GM23338 (cell line): ENCODE results near the gene NCK2. TPM values are rescaled to one million over a fixed set of nuclear protein-coding genes. Genes with fewer than 3 reads are reported as not detected.

Experiments
- ATAC-seq: fragments of 200-7000 bp; cut with Tn5 transposase; 3 replicates; pipeline ENCODE4 v1.9.1; 2020
- DNase-seq: peaks from one replicate; pipeline ENCODE4 v3.0.0-alpha.2; 2015; ENCODE audit warnings: low spot score
- H2AFZ ChIP-seq: fragments of 200-600 bp; sonication (generic); 2 replicates; pipeline ENCODE4 v1.8.0; 2016; ENCODE audit warnings: antibody characterized with exemption, mild to moderate bottlenecking, moderate library complexity
- H3F3A ChIP-seq: fragments of 200-600 bp; sonication (generic); replicated peaks from 2 replicates; pipeline ENCODE4 v1.8.0; 2017; ENCODE audit warnings: antibody characterized with exemption, mixed run types, low read depth
- H3K27ac ChIP-seq: fragments of 200-600 bp; sonication (generic); 2 replicates; pipeline ENCODE4 v1.6.1; 2016; ENCODE audit warnings: low read depth
- H3K27me3 ChIP-seq: fragments of 200-600 bp; sonication (generic); 2 replicates; pipeline ENCODE4 v1.8.0; 2016; ENCODE audit warnings: mild to moderate bottlenecking, mixed run types, moderate library complexity; ENCODE audit not compliant: insufficient read depth
- H3K36me3 ChIP-seq: fragments of 200-600 bp; sonication (generic); 2 replicates; pipeline ENCODE4 v1.8.0; 2016; ENCODE audit warnings: mild to moderate bottlenecking; ENCODE audit not compliant: insufficient read depth
- H3K4me1 ChIP-seq: fragments of 200-600 bp; sonication (generic); 2 replicates; pipeline ENCODE4 v1.8.0; 2016; ENCODE audit warnings: mild to moderate bottlenecking, moderate library complexity; ENCODE audit not compliant: insufficient read depth
- H3K4me2 ChIP-seq: fragments of 200-600 bp; sonication (generic); 2 replicates; pipeline ENCODE4 v1.7.1; 2017; ENCODE audit warnings: mixed run types
- H3K4me3 ChIP-seq: fragments of 200-600 bp; sonication (generic); 2 replicates; pipeline ENCODE4 v1.6.1; 2016; ENCODE audit warnings: mixed run types
- H3K79me2 ChIP-seq: fragments of 200-600 bp; sonication (generic); replicated peaks from 2 replicates; pipeline ENCODE4 v1.8.0; 2017; ENCODE audit warnings: mild to moderate bottlenecking; ENCODE audit not compliant: insufficient read depth
- H3K9me2 ChIP-seq: fragments of 200-600 bp; sonication (generic); 2 replicates; pipeline ENCODE4 v1.8.0; 2017; ENCODE audit not compliant: insufficient read depth
- H4K20me1 ChIP-seq: fragments of 200-600 bp; sonication (generic); replicated peaks from 2 replicates; pipeline ENCODE4 v1.8.0; 2017; ENCODE audit warnings: mild to moderate bottlenecking; ENCODE audit not compliant: insufficient read depth
- H3K27ac Mint-ChIP-seq: 2 replicates; pipeline ENCODE4 v1.8.0; 2020; ENCODE audit warnings: inconsistent platforms, mild to moderate bottlenecking, moderate library complexity, mixed read lengths
- H3K27me3 Mint-ChIP-seq: 3 replicates; pipeline ENCODE4 v1.8.0; 2022; ENCODE audit warnings: low read depth, mild to moderate bottlenecking, moderate library complexity, mixed read lengths, inconsistent platforms; ENCODE audit not compliant: insufficient read depth, poor library complexity
- H3K36me3 Mint-ChIP-seq: 3 replicates; pipeline ENCODE4 v1.8.0; 2021; ENCODE audit warnings: low read depth, mild to moderate bottlenecking, inconsistent platforms, moderate library complexity, mixed read lengths
- H3K4me1 Mint-ChIP-seq: 3 replicates; pipeline ENCODE4 v1.8.0; 2020; ENCODE audit warnings: mild to moderate bottlenecking, inconsistent platforms, mixed read lengths
- H3K4me3 Mint-ChIP-seq: 3 replicates; pipeline ENCODE4 v1.8.0; 2021; ENCODE audit warnings: moderate library complexity, mild to moderate bottlenecking, inconsistent platforms, mixed read lengths
- H3K9me3 Mint-ChIP-seq: 3 replicates; pipeline ENCODE4 v1.8.0; 2020; ENCODE audit warnings: moderate library complexity, mild to moderate bottlenecking, inconsistent platforms, mixed read lengths
- CREB1 ChIP-seq: fragments of 250-450 bp; sonication (Bioruptor Pico); IDR thresholded peaks from 2 replicates; pipeline ENCODE4 v1.5.0; 2020; ENCODE audit warnings: low read depth, mild to moderate bottlenecking, moderate library complexity
- EZH2 ChIP-seq: fragments of 200-600 bp; sonication (generic); IDR thresholded peaks from one replicate; pipeline ENCODE4 v1.8.0; 2017; ENCODE audit warnings: antibody characterized with exemption, mild to moderate bottlenecking, low read depth; ENCODE audit not compliant: unreplicated experiment
- EZH2phosphoT487 ChIP-seq: fragments of 200-600 bp; sonication (generic); IDR thresholded peaks from one replicate; pipeline ENCODE4 v1.8.1; 2018; ENCODE audit warnings: antibody characterized with exemption; ENCODE audit not compliant: unreplicated experiment
- JUNB ChIP-seq: IDR thresholded peaks from one replicate; pipeline ENCODE4 v1.6.1; 2016; ENCODE audit warnings: antibody characterized with exemption; ENCODE audit not compliant: unreplicated experiment
- POLR2AphosphoS5 ChIP-seq: IDR thresholded peaks from 2 replicates; pipeline ENCODE4 v1.6.1; 2016; ENCODE audit warnings: antibody characterized with exemption, low read depth
- STAT1 ChIP-seq: IDR thresholded peaks from one replicate; pipeline ENCODE4 v1.6.1; 2016; ENCODE audit warnings: antibody characterized with exemption; ENCODE audit not compliant: unreplicated experiment
- ZNF114 ChIP-seq: fragments of 250-450 bp; sonication (Bioruptor Pico); IDR thresholded peaks from 2 replicates; pipeline ENCODE4 v1.5.0; 2020; ENCODE audit warnings: mild to moderate bottlenecking, moderate library complexity
- ZNF331 ChIP-seq: fragments of 250-450 bp; sonication (Bioruptor Pico); IDR thresholded peaks from 2 replicates; pipeline ENCODE4 v1.5.0; 2020; ENCODE audit warnings: low read depth, mild to moderate bottlenecking, moderate library complexity
- polyA plus RNA-seq: library from polyadenylated mRNA; unstranded; fragments of >200 nt; fragmentation: Nextera tagmentation; extraction: Ambion mirVana; gene quantifications from 2 replicates; pipeline ENCODE4 v1.2.1, GENCODE V29; 2016
- total RNA-seq: library from RNA; depleted of rRNA; stranded (reverse); fragments of >200 nt; shearing (Covaris generic); gene quantifications from 2 replicates; pipeline ENCODE4 v1.2.3, GENCODE V29; 2014
- TF ChIP-seq, protein P1 (sequence below): fragments of 250-450 bp; sonication (Bioruptor Pico); IDR thresholded peaks from 2 replicates; pipeline ENCODE4 v1.5.0; 2020; ENCODE audit warnings: mild to moderate bottlenecking, moderate library complexity
- TF ChIP-seq, protein P2 (sequence below), 2 experiments: fragments of 200-600 bp in 1 of 2; sonication (generic) in 1 of 2; conservative IDR thresholded peaks; 2 replicates each; pipeline versions ENCODE4 v1.5.1 to v1.6.1; 2016 to 2017; ENCODE audit warnings: antibody characterized with exemption in 2 of 2, low read depth in 2 of 2, mild to moderate bottlenecking in 2 of 2, moderate library complexity in 1 of 2
- TF ChIP-seq, protein P3 (sequence below): IDR thresholded peaks from one replicate; pipeline ENCODE4 v1.6.1; 2018; ENCODE audit warnings: antibody characterized with exemption; ENCODE audit not compliant: unreplicated experiment

NCK2 gene
- total and polyA plus RNA-seq, 2 experiments from 2014 or later = 26.9 to 59.9 TPM

GRCh38 chr2:105722726-105723297, 21.9 kb upstream of the NCK2 start:
- Histone ChIP-seq H2AFZ (no peak overlapping the region), H3K9me2 (no peaks in the 10 kb centered on the region), H3K4me1 (no peaks in the 10 kb centered on the region), H3F3A (no peaks in the 10 kb centered on the region), H3K79me2 (no peaks in the 10 kb centered on the region), H4K20me1 (no peaks in the 10 kb centered on the region), H3K27me3 (no peaks in the 10 kb centered on the region), H3K27ac (no peak overlapping the region), H3K4me2 (no peak overlapping the region), H3K36me3 (no peaks in the 10 kb centered on the region), H3K4me3 (no peak overlapping the region)
- peaks cover 9% of the 10 kb centered on the region; the same call in 1 of the 3 replicates for H3K9me3 Mint-ChIP-seq
- peaks cover 8% of the 10 kb centered on the region for H3K4me1 Mint-ChIP-seq
- H3K27me3 Mint-ChIP-seq = peaks cover 2% of the 10 kb centered on the region
- ATAC-seq (no peak), DNase-seq (no peak)
- peaks cover 4% of the 10 kb centered on the region; the same call in 1 of the 3 replicates for H3K36me3 Mint-ChIP-seq
- no peak overlapping the region for H3K4me3 Mint-ChIP-seq
- H3K27ac Mint-ChIP-seq = no peak overlapping the region
- TF ChIP-seq JUNB (no peak), EZH2 (no peak), ZNF114 (CRISPR knock-in tag) (no peak), STAT1 (no peak), ZNF331 (no peak), POLR2AphosphoS5 (no peak), CREB1 (CRISPR knock-in tag) (no peak), EZH2phosphoT487 (no peak)
- TF ChIP-seq, protein P1, sequence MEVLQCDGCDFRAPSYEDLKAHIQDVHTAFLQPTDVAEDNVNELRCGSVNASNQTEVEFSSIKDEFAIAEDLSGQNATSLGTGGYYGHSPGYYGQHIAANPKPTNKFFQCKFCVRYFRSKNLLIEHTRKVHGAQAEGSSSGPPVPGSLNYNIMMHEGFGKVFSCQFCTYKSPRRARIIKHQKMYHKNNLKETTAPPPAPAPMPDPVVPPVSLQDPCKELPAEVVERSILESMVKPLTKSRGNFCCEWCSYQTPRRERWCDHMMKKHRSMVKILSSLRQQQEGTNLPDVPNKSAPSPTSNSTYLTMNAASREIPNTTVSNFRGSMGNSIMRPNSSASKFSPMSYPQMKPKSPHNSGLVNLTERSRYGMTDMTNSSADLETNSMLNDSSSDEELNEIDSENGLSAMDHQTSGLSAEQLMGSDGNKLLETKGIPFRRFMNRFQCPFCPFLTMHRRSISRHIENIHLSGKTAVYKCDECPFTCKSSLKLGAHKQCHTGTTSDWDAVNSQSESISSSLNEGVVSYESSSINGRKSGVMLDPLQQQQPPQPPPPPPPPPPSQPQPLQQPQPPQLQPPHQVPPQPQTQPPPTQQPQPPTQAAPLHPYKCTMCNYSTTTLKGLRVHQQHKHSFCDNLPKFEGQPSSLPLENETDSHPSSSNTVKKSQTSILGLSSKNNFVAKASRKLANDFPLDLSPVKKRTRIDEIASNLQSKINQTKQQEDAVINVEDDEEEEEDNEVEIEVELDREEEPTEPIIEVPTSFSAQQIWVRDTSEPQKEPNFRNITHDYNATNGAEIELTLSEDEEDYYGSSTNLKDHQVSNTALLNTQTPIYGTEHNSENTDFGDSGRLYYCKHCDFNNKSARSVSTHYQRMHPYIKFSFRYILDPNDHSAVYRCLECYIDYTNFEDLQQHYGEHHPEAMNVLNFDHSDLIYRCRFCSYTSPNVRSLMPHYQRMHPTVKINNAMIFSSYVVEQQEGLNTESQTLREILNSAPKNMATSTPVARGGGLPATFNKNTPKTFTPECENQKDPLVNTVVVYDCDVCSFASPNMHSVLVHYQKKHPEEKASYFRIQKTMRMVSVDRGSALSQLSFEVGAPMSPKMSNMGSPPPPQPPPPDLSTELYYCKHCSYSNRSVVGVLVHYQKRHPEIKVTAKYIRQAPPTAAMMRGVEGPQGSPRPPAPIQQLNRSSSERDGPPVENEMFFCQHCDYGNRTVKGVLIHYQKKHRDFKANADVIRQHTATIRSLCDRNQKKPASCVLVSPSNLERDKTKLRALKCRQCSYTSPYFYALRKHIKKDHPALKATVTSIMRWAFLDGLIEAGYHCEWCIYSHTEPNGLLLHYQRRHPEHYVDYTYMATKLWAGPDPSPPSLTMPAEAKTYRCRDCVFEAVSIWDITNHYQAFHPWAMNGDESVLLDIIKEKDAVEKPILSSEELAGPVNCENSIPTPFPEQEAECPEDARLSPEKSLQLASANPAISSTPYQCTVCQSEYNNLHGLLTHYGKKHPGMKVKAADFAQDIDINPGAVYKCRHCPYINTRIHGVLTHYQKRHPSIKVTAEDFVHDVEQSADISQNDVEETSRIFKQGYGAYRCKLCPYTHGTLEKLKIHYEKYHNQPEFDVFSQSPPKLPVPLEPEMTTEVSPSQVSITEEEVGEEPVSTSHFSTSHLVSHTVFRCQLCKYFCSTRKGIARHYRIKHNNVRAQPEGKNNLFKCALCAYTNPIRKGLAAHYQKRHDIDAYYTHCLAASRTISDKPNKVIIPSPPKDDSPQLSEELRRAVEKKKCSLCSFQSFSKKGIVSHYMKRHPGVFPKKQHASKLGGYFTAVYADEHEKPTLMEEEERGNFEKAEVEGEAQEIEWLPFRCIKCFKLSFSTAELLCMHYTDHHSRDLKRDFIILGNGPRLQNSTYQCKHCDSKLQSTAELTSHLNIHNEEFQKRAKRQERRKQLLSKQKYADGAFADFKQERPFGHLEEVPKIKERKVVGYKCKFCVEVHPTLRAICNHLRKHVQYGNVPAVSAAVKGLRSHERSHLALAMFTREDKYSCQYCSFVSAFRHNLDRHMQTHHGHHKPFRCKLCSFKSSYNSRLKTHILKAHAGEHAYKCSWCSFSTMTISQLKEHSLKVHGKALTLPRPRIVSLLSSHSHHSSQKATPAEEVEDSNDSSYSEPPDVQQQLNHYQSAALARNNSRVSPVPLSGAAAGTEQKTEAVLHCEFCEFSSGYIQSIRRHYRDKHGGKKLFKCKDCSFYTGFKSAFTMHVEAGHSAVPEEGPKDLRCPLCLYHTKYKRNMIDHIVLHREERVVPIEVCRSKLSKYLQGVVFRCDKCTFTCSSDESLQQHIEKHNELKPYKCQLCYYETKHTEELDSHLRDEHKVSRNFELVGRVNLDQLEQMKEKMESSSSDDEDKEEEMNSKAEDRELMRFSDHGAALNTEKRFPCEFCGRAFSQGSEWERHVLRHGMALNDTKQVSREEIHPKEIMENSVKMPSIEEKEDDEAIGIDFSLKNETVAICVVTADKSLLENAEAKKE = no peak
- TF ChIP-seq, protein P2, sequence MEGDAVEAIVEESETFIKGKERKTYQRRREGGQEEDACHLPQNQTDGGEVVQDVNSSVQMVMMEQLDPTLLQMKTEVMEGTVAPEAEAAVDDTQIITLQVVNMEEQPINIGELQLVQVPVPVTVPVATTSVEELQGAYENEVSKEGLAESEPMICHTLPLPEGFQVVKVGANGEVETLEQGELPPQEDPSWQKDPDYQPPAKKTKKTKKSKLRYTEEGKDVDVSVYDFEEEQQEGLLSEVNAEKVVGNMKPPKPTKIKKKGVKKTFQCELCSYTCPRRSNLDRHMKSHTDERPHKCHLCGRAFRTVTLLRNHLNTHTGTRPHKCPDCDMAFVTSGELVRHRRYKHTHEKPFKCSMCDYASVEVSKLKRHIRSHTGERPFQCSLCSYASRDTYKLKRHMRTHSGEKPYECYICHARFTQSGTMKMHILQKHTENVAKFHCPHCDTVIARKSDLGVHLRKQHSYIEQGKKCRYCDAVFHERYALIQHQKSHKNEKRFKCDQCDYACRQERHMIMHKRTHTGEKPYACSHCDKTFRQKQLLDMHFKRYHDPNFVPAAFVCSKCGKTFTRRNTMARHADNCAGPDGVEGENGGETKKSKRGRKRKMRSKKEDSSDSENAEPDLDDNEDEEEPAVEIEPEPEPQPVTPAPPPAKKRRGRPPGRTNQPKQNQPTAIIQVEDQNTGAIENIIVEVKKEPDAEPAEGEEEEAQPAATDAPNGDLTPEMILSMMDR (conservative IDR thresholded peaks at IDR 0.05; ENCODE audit: low read depth in 2 of 2) = no peak
- TF ChIP-seq, protein P3, sequence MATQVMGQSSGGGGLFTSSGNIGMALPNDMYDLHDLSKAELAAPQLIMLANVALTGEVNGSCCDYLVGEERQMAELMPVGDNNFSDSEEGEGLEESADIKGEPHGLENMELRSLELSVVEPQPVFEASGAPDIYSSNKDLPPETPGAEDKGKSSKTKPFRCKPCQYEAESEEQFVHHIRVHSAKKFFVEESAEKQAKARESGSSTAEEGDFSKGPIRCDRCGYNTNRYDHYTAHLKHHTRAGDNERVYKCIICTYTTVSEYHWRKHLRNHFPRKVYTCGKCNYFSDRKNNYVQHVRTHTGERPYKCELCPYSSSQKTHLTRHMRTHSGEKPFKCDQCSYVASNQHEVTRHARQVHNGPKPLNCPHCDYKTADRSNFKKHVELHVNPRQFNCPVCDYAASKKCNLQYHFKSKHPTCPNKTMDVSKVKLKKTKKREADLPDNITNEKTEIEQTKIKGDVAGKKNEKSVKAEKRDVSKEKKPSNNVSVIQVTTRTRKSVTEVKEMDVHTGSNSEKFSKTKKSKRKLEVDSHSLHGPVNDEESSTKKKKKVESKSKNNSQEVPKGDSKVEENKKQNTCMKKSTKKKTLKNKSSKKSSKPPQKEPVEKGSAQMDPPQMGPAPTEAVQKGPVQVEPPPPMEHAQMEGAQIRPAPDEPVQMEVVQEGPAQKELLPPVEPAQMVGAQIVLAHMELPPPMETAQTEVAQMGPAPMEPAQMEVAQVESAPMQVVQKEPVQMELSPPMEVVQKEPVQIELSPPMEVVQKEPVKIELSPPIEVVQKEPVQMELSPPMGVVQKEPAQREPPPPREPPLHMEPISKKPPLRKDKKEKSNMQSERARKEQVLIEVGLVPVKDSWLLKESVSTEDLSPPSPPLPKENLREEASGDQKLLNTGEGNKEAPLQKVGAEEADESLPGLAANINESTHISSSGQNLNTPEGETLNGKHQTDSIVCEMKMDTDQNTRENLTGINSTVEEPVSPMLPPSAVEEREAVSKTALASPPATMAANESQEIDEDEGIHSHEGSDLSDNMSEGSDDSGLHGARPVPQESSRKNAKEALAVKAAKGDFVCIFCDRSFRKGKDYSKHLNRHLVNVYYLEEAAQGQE = no peak
